ENCODE data around the gene HLF. TPM values are rescaled to one million over a fixed set of nuclear protein-coding genes. Genes with fewer than 3 reads are reported as not detected.

The HLF gene, protein sequence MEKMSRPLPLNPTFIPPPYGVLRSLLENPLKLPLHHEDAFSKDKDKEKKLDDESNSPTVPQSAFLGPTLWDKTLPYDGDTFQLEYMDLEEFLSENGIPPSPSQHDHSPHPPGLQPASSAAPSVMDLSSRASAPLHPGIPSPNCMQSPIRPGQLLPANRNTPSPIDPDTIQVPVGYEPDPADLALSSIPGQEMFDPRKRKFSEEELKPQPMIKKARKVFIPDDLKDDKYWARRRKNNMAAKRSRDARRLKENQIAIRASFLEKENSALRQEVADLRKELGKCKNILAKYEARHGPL
- total RNA-seq (2013; cell fraction: nucleolus; rRNA removed), result 0.19 TPM in 1 of 2 replicates, not detected in the other
- total RNA-seq (2014; rRNA removed) (0.11 TPM in 1 of 2 replicates, not detected in the other), total RNA-seq (2014; rRNA removed; fragmentation: Illumina TruSeq; extraction: Trizol) (0.09 and 0.31 TPM in 2 replicates), total RNA-seq (2021) (0.13 and 0.26 TPM in 2 replicates), polyA plus RNA-seq (2011; rRNA removed) (0.07 and 0.12 TPM in 2 replicates), polyA plus RNA-seq (2014; fragmentation: Illumina TruSeq; extraction: Trizol) (0.04 TPM in 1 of 2 replicates, not detected in the other), polyA plus RNA-seq (2014; fragmentation: Nextera tagmentation; extraction: Ambion mirVana) (not detected), polyA plus RNA-seq (2014; rRNA removed) (0.01 and 0.42 TPM in 2 replicates), polyA plus RNA-seq (2016; fragmentation: Nextera tagmentation; extraction: Ambion mirVana) (under 1 TPM; 0.20 to 0.33 TPM), polyA minus RNA-seq (2011; rRNA and poly(A)+ RNA removed) (0.22 and 0.93 TPM in 2 replicates), Bru-seq, nascent RNA (percentile 31 among the genes with signal in this experiment), BruChase-seq, experiment 1, labeled RNA remaining after a 6-hour chase (percentile 30 among the genes with signal in this experiment), BruChase-seq, experiment 2, labeled RNA remaining after a 2-hour chase (percentile 29 among the genes with signal in this experiment)
- polyA plus RNA-seq (2011; ENCODE audit: low read depth), result not detected
- polyA plus RNA-seq (2011; cell fraction: cytosol; rRNA removed), result 0.13 and 0.23 TPM in 2 replicates
- 0.12 and 0.15 TPM in 2 replicates for polyA plus RNA-seq (2011; cell fraction: nucleus; rRNA removed)
- 0.08 and 0.11 TPM in 2 replicates for polyA plus RNA-seq (2012)
- polyA minus RNA-seq (2011; cell fraction: cytosol; rRNA and poly(A)+ RNA removed), result not detected in 2 replicates
- not detected in 2 replicates for polyA minus RNA-seq (2011; cell fraction: nucleus; rRNA and poly(A)+ RNA removed)
- long read RNA-seq, experiment 1, result 0 reads
- long read RNA-seq, experiment 2, result 0 reads

DNA sequence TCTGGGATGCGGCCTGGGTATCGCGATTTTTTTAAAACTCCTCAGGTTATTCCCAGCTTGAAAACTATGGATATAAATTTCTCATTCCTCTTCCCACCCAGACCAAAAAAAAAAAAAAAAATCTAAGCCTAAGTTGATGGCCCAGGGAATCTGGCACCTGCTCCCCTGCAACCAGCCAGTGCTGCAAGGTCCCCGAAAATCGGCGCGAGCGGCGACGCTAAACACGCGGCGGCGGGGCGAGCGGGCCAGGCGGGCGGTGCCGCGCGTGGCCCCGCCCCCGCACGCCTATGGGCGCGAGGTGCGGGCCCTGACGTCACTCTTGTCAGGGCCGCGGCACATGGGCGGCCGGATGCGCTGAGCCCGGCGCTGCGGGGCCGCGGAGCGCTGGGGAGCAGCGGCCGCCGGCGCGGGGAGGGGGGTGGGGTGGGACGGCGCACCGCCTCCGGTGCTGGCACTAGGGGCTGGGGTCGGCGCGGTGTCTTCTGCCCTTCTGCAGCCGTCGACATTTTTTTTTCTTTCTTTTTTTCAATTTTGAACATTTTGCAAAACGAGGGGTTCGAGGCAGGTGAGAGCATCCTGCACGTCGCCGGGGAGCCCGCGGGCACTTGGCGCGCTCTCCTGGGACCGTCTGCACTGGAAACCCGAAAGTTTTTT, at the start of gene HLF:
HLF (plus strand) TSS at position 316 of the 654 bp plus-strand sequence. CDS start 525 bp downstream, outside the sequence.
- H2AFZ ChIP-seq (ENCODE audit: control insufficient read depth, low read depth, low read length), result peak within 1 kb of the TSS; percentile 20
- SMC1A ChIA-PET (ENCODE audit: uncharacterized antibody, unreplicated experiment), result no interaction called here
- H3K27ac ChIP-seq (ENCODE audit: control insufficient read depth, insufficient read depth), result no peak within 1 kb of the TSS
- CTCF ChIA-PET, result no interaction called here
- no peaks in the 10 kb centered on the region for H3K79me2 ChIP-seq (ENCODE audit: control insufficient read depth, insufficient read depth, low read length)
- H3K4me2 ChIP-seq (ENCODE audit: control insufficient read depth, insufficient read depth), result peak within 1 kb of the TSS; percentile 65
- in situ Hi-C loops (cut with MboI), result no loop called here
- DNase-seq (ENCODE audit: low read depth, low spot score) (no peak), FAIRE-seq (no peak), ATAC-seq (peak; percentile 95)
- BruUV-seq (replicated peaks), result no TSS peak
- 14% methylated on average over 44 of the region's 64 CpGs for WGBS (ENCODE audit: insufficient coverage, insufficient replicate concordance, low lambda C conversion rate, missing lambda C conversion rate)
- intact Hi-C loops (cut with micrococcal nuclease; ENCODE audit: unreplicated experiment), result no loop called here
- H3K27me3 ChIP-seq (replicated peaks in 1 of 2; ENCODE audit: control insufficient read depth in 2 of 2, insufficient read depth in 2 of 2, low read length in 1 of 2), result peaks cover 11 to 19% of the 10 kb centered on the region in 2 experiments
- H3K36me3 ChIP-seq (ENCODE audit: control insufficient read depth in 2 of 2, insufficient read depth in 2 of 2, low read length in 1 of 2), result no peaks in the 10 kb centered on the region
- POLR2A ChIA-PET, result interaction anchor here (0.8 kb wide), 1 partner anchor 93 kb away, joined by 4 read pairs; no protein-coding TSS in a partner anchor
- no peak within 1 kb of the TSS for H3K4me3 ChIP-seq
- RAD21 ChIA-PET (ENCODE audit: unreplicated experiment), result no interaction called here
- no peaks in the 10 kb centered on the region for H4K20me1 ChIP-seq (ENCODE audit: control insufficient read depth, insufficient read depth)
- H3K4me1 ChIP-seq (ENCODE audit: control insufficient read depth, insufficient read depth, low read length), result peaks cover 4% of the 10 kb centered on the region
- no peaks in the 10 kb centered on the region for H3K9me3 ChIP-seq (replicated peaks; ENCODE audit: control insufficient read depth, insufficient read depth, low read length)
- H3K9ac ChIP-seq (ENCODE audit: control insufficient read depth, insufficient read depth, low read length), result no peak within 1 kb of the TSS
- TF ChIP-seq YBX1 (IDR thresholded peaks at IDR 0.05) (no peak), JUND (IDR thresholded peaks at IDR 0.05; ENCODE audit: low read depth, low read length) (no peak), CREM (IDR thresholded peaks at IDR 0.05; ENCODE audit: low read depth) (peak; percentile 22; the same call in 1 of the 2 replicates), ESRRA (IDR thresholded peaks at IDR 0.05; ENCODE audit: low read length) (no peak), FOS (IDR thresholded peaks at IDR 0.05; ENCODE audit: borderline replicate concordance, extremely low read depth, insufficient read length) (no peak), SRF (IDR thresholded peaks at IDR 0.05; ENCODE audit: low read depth in 2 of 2, low read length in 2 of 2) (peak in 1 of 2 experiments; percentile 57; a peak in 1 of 4 replicates), FOXM1 (IDR thresholded peaks at IDR 0.05; ENCODE audit: low read depth, low read length) (no peak), SIX5 (IDR thresholded peaks at IDR 0.05; ENCODE audit: low read depth, low read length, severe bottlenecking) (no peak), PAX8 (IDR thresholded peaks at IDR 0.05) (no peak), ZNF207 (IDR thresholded peaks at IDR 0.05; ENCODE audit: borderline replicate concordance) (no peak), NR2C2 (IDR thresholded peaks at IDR 0.05; ENCODE audit: borderline replicate concordance, control insufficient read depth, insufficient read length, low read depth) (no peak), EGR1 (IDR thresholded peaks at IDR 0.05; ENCODE audit: borderline replicate concordance in 1 of 2, low read depth in 2 of 2, low read length in 2 of 2) (peak in 1 of 2 experiments; percentile 72; a peak in 2 of 3 replicates), CREB1 (IDR thresholded peaks at IDR 0.05; ENCODE audit: low read depth) (peak; percentile 47; the same call in 1 of the 2 replicates), MYB (IDR thresholded peaks at IDR 0.05; ENCODE audit: borderline replicate concordance, low read depth, low read length) (no peak)
- TF ChIP-seq, protein P1, sequence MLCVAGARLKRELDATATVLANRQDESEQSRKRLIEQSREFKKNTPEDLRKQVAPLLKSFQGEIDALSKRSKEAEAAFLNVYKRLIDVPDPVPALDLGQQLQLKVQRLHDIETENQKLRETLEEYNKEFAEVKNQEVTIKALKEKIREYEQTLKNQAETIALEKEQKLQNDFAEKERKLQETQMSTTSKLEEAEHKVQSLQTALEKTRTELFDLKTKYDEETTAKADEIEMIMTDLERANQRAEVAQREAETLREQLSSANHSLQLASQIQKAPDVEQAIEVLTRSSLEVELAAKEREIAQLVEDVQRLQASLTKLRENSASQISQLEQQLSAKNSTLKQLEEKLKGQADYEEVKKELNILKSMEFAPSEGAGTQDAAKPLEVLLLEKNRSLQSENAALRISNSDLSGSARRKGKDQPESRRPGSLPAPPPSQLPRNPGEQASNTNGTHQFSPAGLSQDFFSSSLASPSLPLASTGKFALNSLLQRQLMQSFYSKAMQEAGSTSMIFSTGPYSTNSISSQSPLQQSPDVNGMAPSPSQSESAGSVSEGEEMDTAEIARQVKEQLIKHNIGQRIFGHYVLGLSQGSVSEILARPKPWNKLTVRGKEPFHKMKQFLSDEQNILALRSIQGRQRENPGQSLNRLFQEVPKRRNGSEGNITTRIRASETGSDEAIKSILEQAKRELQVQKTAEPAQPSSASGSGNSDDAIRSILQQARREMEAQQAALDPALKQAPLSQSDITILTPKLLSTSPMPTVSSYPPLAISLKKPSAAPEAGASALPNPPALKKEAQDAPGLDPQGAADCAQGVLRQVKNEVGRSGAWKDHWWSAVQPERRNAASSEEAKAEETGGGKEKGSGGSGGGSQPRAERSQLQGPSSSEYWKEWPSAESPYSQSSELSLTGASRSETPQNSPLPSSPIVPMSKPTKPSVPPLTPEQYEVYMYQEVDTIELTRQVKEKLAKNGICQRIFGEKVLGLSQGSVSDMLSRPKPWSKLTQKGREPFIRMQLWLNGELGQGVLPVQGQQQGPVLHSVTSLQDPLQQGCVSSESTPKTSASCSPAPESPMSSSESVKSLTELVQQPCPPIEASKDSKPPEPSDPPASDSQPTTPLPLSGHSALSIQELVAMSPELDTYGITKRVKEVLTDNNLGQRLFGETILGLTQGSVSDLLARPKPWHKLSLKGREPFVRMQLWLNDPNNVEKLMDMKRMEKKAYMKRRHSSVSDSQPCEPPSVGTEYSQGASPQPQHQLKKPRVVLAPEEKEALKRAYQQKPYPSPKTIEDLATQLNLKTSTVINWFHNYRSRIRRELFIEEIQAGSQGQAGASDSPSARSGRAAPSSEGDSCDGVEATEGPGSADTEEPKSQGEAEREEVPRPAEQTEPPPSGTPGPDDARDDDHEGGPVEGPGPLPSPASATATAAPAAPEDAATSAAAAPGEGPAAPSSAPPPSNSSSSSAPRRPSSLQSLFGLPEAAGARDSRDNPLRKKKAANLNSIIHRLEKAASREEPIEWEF (IDR thresholded peaks at IDR 0.05; ENCODE audit: insufficient replicate concordance, low read depth, low read length), result no peak

All from GM12878 (cell line).